CD4-positive, alpha-beta T cell treated with Interleukin-2 at 100 ng/mL for 4 hours (primary cell): Measurements from ENCODE around the gene GNL2.
A peak's percentile ranks its signal among the peaks of the same experiment; 100 is the strongest.

Experiments used
- DNase-seq: peaks from one replicate; pipeline ENCODE4 v3.0.0-alpha.2; 2020; ENCODE audit warnings: low spot score

Gene GNL2

GRCh38 chr1:37595440-37596181, at the start of gene GNL2:
GNL2 (minus strand) TSS chr1:37595937; CDS start chr1:37595822, 115 bp downstream.
- peak; percentile 96 for DNase-seq

DNA sequence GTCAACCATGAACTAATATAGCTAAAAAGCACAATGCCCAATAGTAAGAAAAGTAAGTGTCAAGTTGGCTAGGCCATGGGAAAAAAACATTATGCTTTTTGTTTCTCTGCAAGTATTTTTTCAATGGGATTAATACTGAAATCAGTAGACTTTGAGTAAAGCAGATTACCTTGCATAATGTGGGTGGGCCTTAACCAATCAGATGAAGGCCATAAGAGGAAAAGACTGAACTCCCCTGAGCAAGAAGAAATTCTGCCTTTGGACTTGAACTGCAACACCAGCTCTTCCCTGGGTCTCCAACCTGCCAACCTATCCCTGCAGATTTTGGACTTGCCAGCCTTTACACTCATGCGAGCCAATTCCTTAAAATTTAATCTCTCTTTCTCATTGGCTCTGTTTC, 45.3 kb upstream of the GNL2 start:
- DNase-seq = no peak

- no peak for DNase-seq
Observed at GRCh38 chr1:37636435-37636834, 40.7 kb upstream of the GNL2 start.

DNA sequence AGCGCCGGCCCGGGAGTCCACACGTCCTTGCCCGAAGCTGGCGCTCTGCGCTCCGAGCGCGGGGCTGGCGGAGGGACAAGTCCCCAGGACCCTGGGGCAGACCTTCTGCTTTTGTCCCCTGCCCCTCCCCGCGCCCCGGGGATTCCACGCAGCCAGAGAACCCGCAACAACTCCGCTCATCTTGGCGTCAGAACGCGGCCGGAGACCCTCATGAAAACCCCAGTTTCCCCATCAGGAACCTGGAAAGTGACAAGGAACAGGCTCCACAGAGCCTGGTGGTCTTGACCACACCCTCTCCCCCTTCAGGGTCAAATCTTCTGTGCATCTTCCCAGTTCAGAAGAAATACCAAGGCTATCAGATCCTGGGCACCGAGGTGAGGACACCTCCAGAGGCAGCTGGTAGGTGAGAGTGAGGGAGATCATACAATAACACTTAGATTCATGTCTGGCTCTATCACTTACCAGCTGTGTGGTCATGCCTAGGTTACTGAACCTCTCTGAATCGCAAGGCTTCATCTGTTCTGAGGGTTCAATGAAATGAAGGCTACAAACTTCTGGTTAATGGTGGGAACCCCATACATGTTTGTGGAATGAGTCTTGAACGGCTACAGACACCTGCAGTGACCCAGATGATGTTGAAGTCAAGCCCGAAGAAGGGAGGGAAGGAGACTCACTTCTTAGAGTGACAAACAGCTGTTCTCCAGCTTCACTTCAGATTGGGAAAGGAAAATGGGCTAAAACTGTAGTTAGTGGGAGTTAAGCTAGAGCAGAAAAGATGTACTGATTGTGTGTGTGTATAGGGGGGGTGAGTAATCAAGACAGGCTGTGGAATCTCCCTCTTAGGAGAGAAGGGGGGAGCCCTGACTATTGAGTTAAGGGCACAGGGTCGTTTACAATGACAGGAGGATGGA, 39.5 kb upstream of the GNL2 start:
- DNase-seq = no peak

DNA sequence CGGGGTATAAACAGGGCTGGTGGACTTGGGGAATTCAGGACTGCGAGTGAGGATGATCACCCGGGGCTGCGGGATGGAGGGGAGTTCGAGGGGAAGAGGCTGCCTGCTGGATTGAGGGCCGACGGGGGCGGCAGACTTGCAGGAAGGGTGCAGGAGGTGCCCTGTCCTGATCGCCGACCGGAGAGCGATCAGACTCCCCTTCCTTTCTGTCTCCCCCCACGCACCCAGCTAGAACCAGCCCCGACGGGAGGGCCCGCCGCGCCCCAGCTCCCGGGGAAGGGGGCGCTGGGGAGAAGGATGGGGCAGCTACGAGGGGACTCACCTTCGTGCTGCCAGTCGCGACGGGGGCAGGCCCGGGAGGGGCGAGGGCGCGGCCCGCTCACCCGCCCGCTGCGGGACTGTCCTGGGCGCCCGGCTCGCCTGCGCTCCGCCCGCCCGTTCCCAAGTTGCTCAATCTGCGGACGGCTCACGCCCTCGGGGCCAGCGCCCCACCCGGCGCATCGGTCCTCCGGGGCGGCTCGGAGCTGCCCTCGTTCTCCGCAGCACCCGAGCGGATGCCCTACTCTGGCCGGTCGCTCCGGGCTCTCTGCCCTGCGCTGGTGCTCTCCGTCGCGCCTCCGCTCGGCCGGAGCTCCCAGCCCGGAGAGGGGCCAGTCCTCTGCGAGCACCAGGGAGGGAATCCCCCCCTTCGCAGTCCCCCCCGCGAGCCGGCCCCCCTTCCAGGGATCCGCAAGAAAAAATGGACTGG, 38.7 kb upstream of the GNL2 start, which contains the start of gene RSPO1:
Gene RSPO1, minus strand, starts transcription at position 649 of the 748 bp plus-strand sequence. CDS start 5,231 bp downstream, outside the sequence.
- DNase-seq = no peak

GRCh38 chr1:37633938-37634243, 38.2 kb upstream of the GNL2 start:
- no peak for DNase-seq

DNA sequence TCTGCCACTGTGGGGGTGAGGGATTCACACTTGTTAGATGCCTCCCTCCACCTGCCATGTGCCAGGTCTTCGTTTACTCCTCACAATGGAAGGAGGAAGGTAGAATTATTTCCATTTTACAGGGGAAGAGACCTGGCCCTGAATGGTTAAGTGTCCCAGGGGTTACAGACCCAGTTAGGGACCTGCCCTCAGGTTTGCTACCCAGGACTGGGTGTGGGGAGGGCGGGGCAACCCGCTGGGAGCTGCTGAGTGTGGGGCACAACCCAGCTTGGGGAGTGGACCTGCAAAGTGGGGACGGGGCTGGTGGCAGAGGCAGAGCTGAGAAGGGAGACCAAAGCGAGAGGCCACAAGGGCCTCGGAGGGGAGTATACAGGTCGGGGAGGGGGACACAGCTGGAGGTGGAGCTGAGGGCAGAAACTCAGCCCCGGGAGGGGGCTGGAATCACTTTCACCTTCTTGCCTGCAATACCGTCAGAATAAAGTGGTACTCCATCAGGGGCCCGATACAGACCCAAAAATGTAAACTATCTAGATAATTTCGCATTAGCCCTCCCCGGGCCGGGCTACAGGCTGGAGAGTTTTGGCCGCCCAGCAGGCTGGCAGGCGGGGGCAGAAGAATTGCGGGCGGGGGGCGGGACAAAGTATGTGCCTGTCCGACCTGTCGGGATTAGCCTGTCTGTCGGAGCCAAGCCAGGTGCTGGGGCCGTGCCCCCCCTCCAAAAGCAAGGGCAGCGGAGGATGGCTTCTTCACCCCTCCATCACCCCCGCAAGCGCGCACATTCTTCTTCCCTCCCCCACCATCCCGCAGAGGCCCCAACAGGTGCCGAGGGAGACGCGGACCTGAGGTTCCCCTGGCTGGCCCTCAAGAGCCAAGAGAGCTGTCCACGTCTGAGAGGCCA, 37.6 kb upstream of the GNL2 start:
- no peak for DNase-seq

- DNase-seq = no peak
Observed at GRCh38 chr1:37631036-37631435, 35.3 kb upstream of the GNL2 start.

GRCh38 chr1:37630426-37631028, 34.8 kb upstream of the GNL2 start:
- no peak for DNase-seq

GRCh38 chr1:37629726-37630425, 34.1 kb upstream of the GNL2 start:
- DNase-seq = no peak

DNA sequence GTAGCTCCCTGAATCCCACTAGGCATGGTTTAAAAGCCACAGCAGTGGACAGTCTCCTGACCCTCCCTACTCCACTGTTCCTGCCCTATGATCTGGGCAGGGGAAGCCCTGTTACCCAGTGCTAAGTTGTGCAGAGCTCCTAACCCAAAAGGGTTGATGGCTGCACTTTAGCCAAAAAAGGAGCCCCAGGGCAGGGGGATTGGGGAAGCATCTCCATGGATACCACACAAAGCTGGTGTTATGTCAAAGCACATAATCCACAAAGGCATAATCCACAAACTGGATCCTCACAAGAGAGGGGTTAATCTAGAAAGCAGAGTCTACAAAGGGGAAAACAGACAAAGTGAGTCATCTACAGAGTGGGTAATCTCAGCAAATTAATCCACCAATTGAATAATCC, 33.3 kb upstream of the GNL2 start:
- no peak for DNase-seq

DNA sequence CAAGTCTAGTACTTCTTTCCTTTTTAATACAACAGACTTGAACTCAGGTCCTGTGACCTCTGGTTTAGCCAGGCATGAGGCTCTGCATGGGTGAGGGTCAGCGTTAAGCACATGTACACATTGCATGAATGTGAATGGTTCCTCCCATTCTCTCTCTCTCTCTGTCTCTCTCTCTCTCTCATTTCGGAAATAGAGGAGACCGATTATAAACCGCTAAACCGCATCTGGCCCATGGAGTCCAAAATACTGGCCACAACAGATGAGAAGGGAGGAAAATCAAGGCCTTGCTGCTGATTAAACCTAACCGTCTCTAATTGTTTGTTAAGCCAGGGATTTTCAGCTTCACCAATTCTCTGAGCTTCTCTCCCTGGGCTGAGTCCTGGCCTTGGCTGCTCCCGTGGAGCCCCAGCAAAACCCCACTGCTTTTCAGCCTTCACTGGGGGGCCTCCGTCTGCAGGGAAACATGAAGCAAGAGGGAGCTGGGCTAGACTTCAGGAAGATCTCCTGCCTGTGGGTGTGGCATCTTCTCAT, 32.4 kb upstream of the GNL2 start:
- DNase-seq = no peak

GRCh38 chr1:37622131-37622530, 26.4 kb upstream of the GNL2 start:
- no peak for DNase-seq

GRCh38 chr1:37621326-37621870, 25.7 kb upstream of the GNL2 start:
- DNase-seq = no peak

DNA sequence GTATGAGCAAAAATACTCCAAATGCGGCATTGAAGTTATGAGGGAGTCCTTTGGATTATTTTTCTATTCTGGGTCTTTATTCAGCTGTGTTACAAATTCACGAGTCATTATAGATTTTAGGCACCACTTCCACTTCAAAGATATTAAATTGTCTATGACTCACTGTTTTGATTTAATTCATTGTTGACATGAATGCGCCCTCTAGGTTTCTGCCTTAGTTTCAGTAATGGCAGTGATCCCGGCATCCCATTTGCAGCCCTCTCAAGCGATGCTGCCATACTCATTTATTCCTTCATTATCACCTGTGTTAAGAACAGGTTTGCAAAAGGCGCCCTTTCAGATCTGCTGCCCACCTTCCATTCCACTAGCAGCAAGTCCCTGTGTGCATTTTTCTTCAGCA, 25.0 kb upstream of the GNL2 start:
- DNase-seq = no peak

- no peak for DNase-seq
Observed at GRCh38 chr1:37616330-37616729, 20.6 kb upstream of the GNL2 start.

DNA sequence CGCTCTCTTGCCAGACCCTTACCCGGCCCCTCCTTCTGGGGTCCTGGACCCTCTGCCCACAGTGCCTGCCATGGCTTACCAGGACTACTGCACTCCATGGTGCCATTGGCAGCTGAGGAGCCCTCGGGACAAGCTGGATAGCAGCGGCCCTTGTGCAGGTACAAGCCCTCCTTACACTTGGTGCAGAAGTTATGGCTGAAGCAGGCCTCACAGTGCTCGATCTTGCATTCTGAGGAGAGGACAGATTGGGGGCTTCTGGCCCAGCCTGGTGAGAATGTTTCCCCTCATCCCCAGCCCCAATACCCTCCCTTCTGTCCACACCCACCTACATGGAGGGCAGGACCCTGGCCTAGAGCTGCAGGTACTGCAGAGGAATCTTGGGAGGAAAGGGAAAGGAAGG, 18.4 kb upstream of the GNL2 start:
- no peak for DNase-seq

DNA sequence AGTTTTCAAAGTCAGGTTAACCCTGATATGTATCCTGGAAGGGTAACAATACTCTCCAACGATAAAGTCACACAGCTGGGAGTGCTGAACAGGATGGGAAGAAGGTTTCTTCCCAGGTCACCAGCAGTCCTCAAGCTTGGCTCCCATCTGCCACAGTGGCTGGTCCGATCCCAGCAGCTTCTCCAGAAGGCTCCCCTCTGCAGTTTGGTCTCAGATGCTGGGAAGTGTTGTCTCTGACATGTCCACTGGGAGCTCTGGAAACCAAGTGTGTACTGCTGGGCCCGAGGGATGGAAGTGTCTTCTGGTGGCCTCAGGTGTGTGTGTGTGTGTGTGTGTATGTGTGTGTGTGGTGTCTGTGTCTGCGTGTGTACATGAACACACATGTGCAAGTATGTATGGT, 16.4 kb upstream of the GNL2 start:
- DNase-seq = no peak

DNA sequence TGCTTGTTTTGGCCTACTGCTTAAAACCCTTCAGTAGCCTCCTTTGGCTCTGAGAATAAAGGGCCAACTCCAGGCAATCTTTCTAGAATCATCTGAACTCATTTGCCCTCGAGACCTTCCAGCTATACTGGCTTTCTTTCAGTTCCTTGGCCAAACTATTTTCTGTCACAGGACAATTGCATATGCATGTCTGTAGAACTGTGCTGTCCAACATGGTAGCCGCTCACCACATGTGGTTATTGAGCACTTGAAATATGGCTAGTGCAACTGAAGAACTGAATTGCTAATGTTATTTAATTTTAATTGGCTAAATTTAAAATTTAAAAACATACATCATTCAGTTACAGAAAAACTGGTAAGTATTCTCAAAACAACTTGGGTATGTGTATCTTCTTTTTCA, 14.3 kb upstream of the GNL2 start:
- no peak for DNase-seq

GRCh38 chr1:37609002-37609401, 13.3 kb upstream of the GNL2 start:
- no peak for DNase-seq
